ENCODE results near the gene CAVIN4. TPM values are rescaled to one million over a fixed set of nuclear protein-coding genes. Genes with fewer than 3 reads are reported as not detected.

Gene CAVIN4
- total RNA-seq, 3 donors from 2014 or later, result 0.14 to 0.82 TPM; not detected in 1

DNA sequence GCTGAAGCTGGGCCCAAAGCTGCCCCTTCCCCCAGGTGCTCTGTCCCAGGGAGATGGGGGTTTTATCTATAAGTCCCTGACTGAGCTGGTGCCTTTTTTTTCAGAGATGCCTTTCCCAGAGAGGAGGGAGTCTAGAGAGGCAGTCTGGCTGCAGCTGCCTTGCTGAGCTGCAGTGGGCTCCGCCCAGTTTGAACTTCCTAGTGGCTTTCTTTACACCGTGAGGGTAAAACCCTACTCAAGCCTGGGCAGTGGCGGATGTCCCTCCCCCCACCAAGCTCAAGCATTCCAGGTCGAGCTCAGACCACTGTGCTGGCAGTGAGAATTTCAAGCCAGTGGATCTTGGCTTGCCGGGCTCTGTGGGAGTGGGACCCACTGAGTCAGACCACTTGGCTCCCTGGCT is 41.3 kb downstream of the CAVIN4 start:
- TF ChIP-seq, protein P1, sequence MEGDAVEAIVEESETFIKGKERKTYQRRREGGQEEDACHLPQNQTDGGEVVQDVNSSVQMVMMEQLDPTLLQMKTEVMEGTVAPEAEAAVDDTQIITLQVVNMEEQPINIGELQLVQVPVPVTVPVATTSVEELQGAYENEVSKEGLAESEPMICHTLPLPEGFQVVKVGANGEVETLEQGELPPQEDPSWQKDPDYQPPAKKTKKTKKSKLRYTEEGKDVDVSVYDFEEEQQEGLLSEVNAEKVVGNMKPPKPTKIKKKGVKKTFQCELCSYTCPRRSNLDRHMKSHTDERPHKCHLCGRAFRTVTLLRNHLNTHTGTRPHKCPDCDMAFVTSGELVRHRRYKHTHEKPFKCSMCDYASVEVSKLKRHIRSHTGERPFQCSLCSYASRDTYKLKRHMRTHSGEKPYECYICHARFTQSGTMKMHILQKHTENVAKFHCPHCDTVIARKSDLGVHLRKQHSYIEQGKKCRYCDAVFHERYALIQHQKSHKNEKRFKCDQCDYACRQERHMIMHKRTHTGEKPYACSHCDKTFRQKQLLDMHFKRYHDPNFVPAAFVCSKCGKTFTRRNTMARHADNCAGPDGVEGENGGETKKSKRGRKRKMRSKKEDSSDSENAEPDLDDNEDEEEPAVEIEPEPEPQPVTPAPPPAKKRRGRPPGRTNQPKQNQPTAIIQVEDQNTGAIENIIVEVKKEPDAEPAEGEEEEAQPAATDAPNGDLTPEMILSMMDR (IDR thresholded peaks at IDR 0.05), result no peak
- ATAC-seq (no peak), DNase-seq (no peak)
- Histone ChIP-seq H3K4me3 (no peak overlapping the region), H3K4me1 (ENCODE audit: low read depth) (no peaks in the 10 kb centered on the region), H3K9me3 (no peaks in the 10 kb centered on the region), H3K36me3 (ENCODE audit: low read depth) (no peaks in the 10 kb centered on the region)
- intact Hi-C loops (cut with DNase I, micrococcal nuclease), result no loop called here

DNA sequence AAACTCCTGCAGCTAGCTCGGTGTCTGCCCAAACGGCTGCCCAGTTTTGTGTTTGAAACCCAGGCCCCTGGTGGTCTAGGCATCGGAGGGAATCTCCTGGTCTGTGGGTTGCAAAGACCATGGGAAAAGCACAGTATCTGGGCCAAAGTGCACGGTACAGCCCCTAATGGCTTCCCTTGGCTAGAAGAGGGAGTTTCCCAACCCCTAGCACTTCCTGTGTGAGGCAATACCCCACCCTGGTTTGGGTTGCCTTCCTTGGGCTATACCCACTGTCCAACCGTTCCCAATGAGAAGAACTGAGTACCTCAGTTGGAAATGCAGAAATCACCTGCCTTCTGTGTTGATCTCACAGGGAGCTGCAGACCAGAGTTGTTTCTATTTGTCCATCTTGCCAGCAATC is 41.8 kb downstream of the CAVIN4 start:
- Histone ChIP-seq H3K4me3 (no peak overlapping the region), H3K9me3 (no peaks in the 10 kb centered on the region), H3K4me1 (ENCODE audit: low read depth) (no peaks in the 10 kb centered on the region), H3K36me3 (ENCODE audit: low read depth) (no peaks in the 10 kb centered on the region)
- DNase-seq (no peak), ATAC-seq (no peak)
- intact Hi-C loops (cut with DNase I, micrococcal nuclease), result no loop called here
- TF ChIP-seq, protein P1 (IDR thresholded peaks at IDR 0.05), result no peak

DNA sequence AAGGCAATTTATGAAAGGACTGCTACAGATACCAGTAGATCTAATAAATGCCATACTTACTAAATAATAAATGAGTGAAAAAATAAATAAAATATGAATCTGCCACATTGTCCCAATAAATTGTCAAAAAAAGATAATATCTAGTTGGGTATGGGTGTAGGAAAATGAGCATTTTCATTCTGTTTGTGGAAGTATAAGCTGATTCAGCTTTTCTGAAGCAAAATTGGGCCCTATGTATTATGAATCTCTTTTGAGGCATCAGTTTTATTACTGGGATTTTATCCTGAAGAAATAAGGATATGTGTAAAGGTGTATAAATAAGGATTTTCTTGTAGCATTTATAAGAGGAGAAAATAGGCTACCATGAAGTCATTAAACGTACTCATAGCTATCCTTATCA is 46.1 kb downstream of the CAVIN4 start:
- Histone ChIP-seq H3K36me3 (ENCODE audit: low read depth) (no peaks in the 10 kb centered on the region), H3K9me3 (no peaks in the 10 kb centered on the region), H3K4me3 (no peak overlapping the region), H3K4me1 (ENCODE audit: low read depth) (no peaks in the 10 kb centered on the region)
- DNase-seq (no peak), ATAC-seq (no peak)
- TF ChIP-seq, protein P1 (IDR thresholded peaks at IDR 0.05), result no peak
- intact Hi-C loops (cut with DNase I, micrococcal nuclease), result no loop called here

DNA sequence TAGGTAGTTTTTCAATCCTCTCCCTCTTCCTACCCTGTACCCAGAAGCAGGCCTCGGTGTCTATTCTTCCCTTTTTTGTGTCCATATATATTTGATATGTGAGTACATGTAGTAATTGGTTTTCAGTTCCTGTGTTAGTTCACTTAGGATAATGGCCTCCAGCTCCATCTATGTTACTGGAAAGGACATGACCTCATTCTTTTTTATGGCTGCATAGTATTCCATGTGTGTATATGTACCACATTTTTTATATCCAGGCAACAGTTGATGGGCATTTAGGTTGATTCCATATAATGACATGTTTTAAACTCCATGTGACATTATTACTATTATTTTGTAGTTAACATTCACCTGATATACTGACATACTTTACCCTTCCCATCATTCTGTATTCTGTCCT is 49.1 kb downstream of the CAVIN4 start:
- ATAC-seq (no peak), DNase-seq (no peak)
- Histone ChIP-seq H3K9me3 (no peaks in the 10 kb centered on the region), H3K4me1 (ENCODE audit: low read depth) (no peaks in the 10 kb centered on the region), H3K4me3 (no peak overlapping the region), H3K36me3 (ENCODE audit: low read depth) (no peaks in the 10 kb centered on the region)
- TF ChIP-seq, protein P1 (IDR thresholded peaks at IDR 0.05), result no peak
- intact Hi-C loops (cut with DNase I, micrococcal nuclease), result no loop called here

DNA sequence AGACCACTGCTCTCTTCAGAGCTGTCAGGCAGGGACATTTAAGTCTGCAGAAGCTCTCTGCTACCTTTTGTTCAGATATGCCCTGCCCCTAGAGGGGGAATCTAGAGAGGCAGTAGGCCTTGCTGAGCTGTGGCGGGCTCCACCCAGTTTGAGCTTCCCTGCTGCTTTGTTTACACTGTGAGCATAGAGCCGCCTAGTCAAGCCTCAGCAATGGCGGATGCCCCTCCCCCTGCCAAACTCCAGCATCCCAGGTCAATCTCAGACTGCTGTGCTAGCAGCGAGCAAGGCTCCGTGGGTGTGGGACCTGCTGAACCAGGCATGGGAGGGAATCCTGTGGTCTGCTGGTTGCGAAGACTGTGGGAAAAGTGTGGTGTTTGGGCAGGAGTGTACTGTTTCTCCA is 59.9 kb downstream of the CAVIN4 start:
- DNase-seq, result no peak
- H3K4me1 ChIP-seq (ENCODE audit: low read depth), result no peaks in the 10 kb centered on the region
- intact Hi-C loops (cut with DNase I, micrococcal nuclease), result no loop called here
- no peaks in the 10 kb centered on the region for H3K36me3 ChIP-seq (ENCODE audit: low read depth)
- H3K9me3 ChIP-seq, result no peaks in the 10 kb centered on the region
- TF ChIP-seq, protein P1 (IDR thresholded peaks at IDR 0.05), result no peak
- no peak for ATAC-seq
- H3K4me3 ChIP-seq, result no peak overlapping the region

Other genes with a start within 250 kb of the CAVIN4 start
- gene TEX10, start 225.1 kb upstream of the CAVIN4 start, total RNA-seq, result 10 to 100 TPM in 2 of 3 donors, 1 to 10 TPM in 1; 8.1 to 11.6 (median 11.0) TPM
- gene MSANTD3, start 150.9 kb upstream of the CAVIN4 start, total RNA-seq, result 10 to 100 TPM in 2 of 3 donors, 1 to 10 TPM in 1; 6.2 to 18.1 (median 10.5) TPM
- under 1 TPM in 2 of 3 donors, not detected in 1; 0.38 to 0.98 TPM for gene TMEFF1, start 104.9 kb upstream of the CAVIN4 start, total RNA-seq

All from mucosa of descending colon (tissue), 3 donors.